ENCODE measurements around the gene TIMP2.

DNA sequence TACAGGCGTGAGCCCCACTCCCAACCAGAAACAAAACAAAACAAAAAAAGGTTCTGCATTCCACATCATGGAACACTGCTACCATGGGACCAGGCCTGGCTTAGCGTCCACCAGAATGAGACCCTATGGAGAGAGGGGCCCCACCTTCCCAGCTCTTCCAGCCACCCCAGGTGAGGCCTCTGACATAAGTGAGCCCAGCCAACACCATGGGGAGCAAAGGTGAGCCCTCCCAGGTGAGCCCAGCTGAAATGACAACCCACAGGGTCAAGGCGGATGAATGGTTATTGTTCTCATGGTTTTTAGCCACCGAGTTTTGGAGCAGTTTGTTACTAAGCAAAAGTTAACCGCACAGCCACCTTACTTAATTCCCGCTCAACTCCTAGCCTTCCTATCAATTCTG is 38.2 kb upstream of the TIMP2 start:
- TF ChIP-seq, protein P1, sequence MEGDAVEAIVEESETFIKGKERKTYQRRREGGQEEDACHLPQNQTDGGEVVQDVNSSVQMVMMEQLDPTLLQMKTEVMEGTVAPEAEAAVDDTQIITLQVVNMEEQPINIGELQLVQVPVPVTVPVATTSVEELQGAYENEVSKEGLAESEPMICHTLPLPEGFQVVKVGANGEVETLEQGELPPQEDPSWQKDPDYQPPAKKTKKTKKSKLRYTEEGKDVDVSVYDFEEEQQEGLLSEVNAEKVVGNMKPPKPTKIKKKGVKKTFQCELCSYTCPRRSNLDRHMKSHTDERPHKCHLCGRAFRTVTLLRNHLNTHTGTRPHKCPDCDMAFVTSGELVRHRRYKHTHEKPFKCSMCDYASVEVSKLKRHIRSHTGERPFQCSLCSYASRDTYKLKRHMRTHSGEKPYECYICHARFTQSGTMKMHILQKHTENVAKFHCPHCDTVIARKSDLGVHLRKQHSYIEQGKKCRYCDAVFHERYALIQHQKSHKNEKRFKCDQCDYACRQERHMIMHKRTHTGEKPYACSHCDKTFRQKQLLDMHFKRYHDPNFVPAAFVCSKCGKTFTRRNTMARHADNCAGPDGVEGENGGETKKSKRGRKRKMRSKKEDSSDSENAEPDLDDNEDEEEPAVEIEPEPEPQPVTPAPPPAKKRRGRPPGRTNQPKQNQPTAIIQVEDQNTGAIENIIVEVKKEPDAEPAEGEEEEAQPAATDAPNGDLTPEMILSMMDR (conservative IDR thresholded peaks at IDR 0.05), result no peak
- TF ChIP-seq ZFX (IDR thresholded peaks at IDR 0.05), result no peak

All from C4-2B (cell line).